GM18505 (cell line): Measurements from ENCODE around the gene PSMB11.

ENCODE experiments used
- ATAC-seq: cut with Tn5 transposase; IDR thresholded peaks from one replicate; pipeline ENCODE4 v1.9.1; 2021; ENCODE audit not compliant: unreplicated experiment
- POLR2A ChIP-seq: IDR thresholded peaks from 4 replicates; pipeline ENCODE4 v1.6.1; 2011; ENCODE audit warnings: borderline replicate concordance; ENCODE audit not compliant: insufficient read depth, insufficient read length; ENCODE audit errors: extremely low read depth

Gene PSMB11

GRCh38 chr14:23055621-23056144 lies 13.7 kb downstream of the PSMB11 start:
- ATAC-seq: no peak
- TF ChIP-seq POLR2A: no peak

- ATAC-seq: peak; percentile 50
- TF ChIP-seq POLR2A: no peak
These were observed 14.3 kb downstream of the PSMB11 start for GRCh38 chr14:23056145-23056955.

- peak; percentile 43 for ATAC-seq
- TF ChIP-seq POLR2A: no peak
These were observed 15.1 kb downstream of the PSMB11 start, which contains the start of gene CDH24 for GRCh38 chr14:23056956-23057756. Gene CDH24, minus strand, starts transcription at chr14:23057520. Its CDS starts 1,787 bp downstream, at chr14:23055733.

- peak; percentile 55 for ATAC-seq
- TF ChIP-seq POLR2A: no peak
These were observed 16.0 kb downstream of the PSMB11 start for GRCh38 chr14:23057757-23058653.

- no peak for TF ChIP-seq POLR2A
- no peak for ATAC-seq
These were observed 16.9 kb downstream of the PSMB11 start for GRCh38 chr14:23058654-23059504.

- ATAC-seq: no peak
- TF ChIP-seq POLR2A: no peak
These were observed 18.7 kb downstream of the PSMB11 start for GRCh38 chr14:23060536-23061260.

- TF ChIP-seq POLR2A: no peak
- ATAC-seq: no peak
These were observed 20.0 kb downstream of the PSMB11 start for GRCh38 chr14:23062002-23062401.

GRCh38 chr14:23063601-23064000 lies 21.6 kb downstream of the PSMB11 start:
- ATAC-seq: no peak
- no peak for TF ChIP-seq POLR2A

GRCh38 chr14:23066368-23066767 lies 24.4 kb downstream of the PSMB11 start:
- no peak for ATAC-seq

GRCh38 chr14:23066855-23067744 lies 25.1 kb downstream of the PSMB11 start:
- no peak for TF ChIP-seq POLR2A
- ATAC-seq: no peak

More at GRCh38 chr14:23066368-23066767, 24.4 kb downstream of the PSMB11 start:
- no peak for TF ChIP-seq POLR2A
